ENCODE measurements around the gene ANXA6.

Gene ANXA6

GRCh38 chr5:151078490-151079262, 78.9 kb downstream of the ANXA6 start:
- no peak overlapping the region for H3K27ac ChIP-seq
- peaks cover 81% of the 10 kb centered on the region for H3K79me2 ChIP-seq (ENCODE audit: insufficient read depth, low read depth)
- H4K20me1 ChIP-seq (ENCODE audit: insufficient read depth) = no peaks in the 10 kb centered on the region
- H2AFZ ChIP-seq (ENCODE audit: low read depth) = no peak overlapping the region
- H3K36me3 ChIP-seq (ENCODE audit: insufficient read depth) = no peaks in the 10 kb centered on the region
- TF ChIP-seq CTCF (conservative IDR thresholded peaks at IDR 0.05; ENCODE audit: low read depth, low read length) = no peak
- peaks cover 30% of the 10 kb centered on the region for H3K4me1 ChIP-seq (ENCODE audit: low read depth, poor library complexity, severe bottlenecking)
- no peak overlapping the region for H3K4me2 ChIP-seq
- H3K27me3 ChIP-seq (ENCODE audit: insufficient read depth, low read depth) = no peaks in the 10 kb centered on the region
- H3K4me3 ChIP-seq (IDR thresholded peaks at IDR 0.05; ENCODE audit: insufficient read depth, low read depth, low read length) = no peak overlapping the region
- H3K9ac ChIP-seq = no peak overlapping the region

- Histone ChIP-seq H3K79me2 (ENCODE audit: insufficient read depth, low read depth) (peaks cover 89% of the 10 kb centered on the region), H2AFZ (ENCODE audit: low read depth) (no peak overlapping the region), H3K4me1 (ENCODE audit: low read depth, poor library complexity, severe bottlenecking) (peaks cover 25% of the 10 kb centered on the region), H3K4me3 (IDR thresholded peaks at IDR 0.05; ENCODE audit: insufficient read depth, low read depth, low read length) (no peak overlapping the region), H4K20me1 (ENCODE audit: insufficient read depth) (no peaks in the 10 kb centered on the region), H3K4me2 (no peak overlapping the region), H3K27me3 (ENCODE audit: insufficient read depth, low read depth) (no peaks in the 10 kb centered on the region), H3K27ac (no peak overlapping the region), H3K36me3 (ENCODE audit: insufficient read depth) (no peaks in the 10 kb centered on the region), H3K9ac (no peak overlapping the region)
- TF ChIP-seq CTCF (conservative IDR thresholded peaks at IDR 0.05; ENCODE audit: low read depth, low read length) = no peak
These were observed 79.6 kb downstream of the ANXA6 start for GRCh38 chr5:151077967-151078366.

GRCh38 chr5:151077419-151077818, 80.2 kb downstream of the ANXA6 start:
- Histone ChIP-seq H3K4me2 (no peak overlapping the region), H2AFZ (ENCODE audit: low read depth) (no peak overlapping the region), H3K79me2 (ENCODE audit: insufficient read depth, low read depth) (peaks cover 90% of the 10 kb centered on the region), H3K4me3 (IDR thresholded peaks at IDR 0.05; ENCODE audit: insufficient read depth, low read depth, low read length) (no peak overlapping the region), H3K27ac (no peak overlapping the region), H3K4me1 (ENCODE audit: low read depth, poor library complexity, severe bottlenecking) (peaks cover 23% of the 10 kb centered on the region), H3K9ac (no peak overlapping the region), H4K20me1 (ENCODE audit: insufficient read depth) (no peaks in the 10 kb centered on the region), H3K27me3 (ENCODE audit: insufficient read depth, low read depth) (no peaks in the 10 kb centered on the region), H3K36me3 (ENCODE audit: insufficient read depth) (no peaks in the 10 kb centered on the region)
- TF ChIP-seq CTCF (conservative IDR thresholded peaks at IDR 0.05; ENCODE audit: low read depth, low read length) = no peak

- Histone ChIP-seq H4K20me1 (ENCODE audit: insufficient read depth) (no peaks in the 10 kb centered on the region), H3K36me3 (ENCODE audit: insufficient read depth) (no peaks in the 10 kb centered on the region), H3K27me3 (ENCODE audit: insufficient read depth, low read depth) (no peaks in the 10 kb centered on the region), H3K4me1 (ENCODE audit: low read depth, poor library complexity, severe bottlenecking) (peaks cover 19% of the 10 kb centered on the region), H3K4me3 (IDR thresholded peaks at IDR 0.05; ENCODE audit: insufficient read depth, low read depth, low read length) (no peak overlapping the region), H3K4me2 (no peak overlapping the region), H3K27ac (no peak overlapping the region), H3K79me2 (ENCODE audit: insufficient read depth, low read depth) (peaks cover 89% of the 10 kb centered on the region), H3K9ac (no peak overlapping the region), H2AFZ (ENCODE audit: low read depth) (no peak overlapping the region)
- no peak for TF ChIP-seq CTCF (conservative IDR thresholded peaks at IDR 0.05; ENCODE audit: low read depth, low read length)
These were observed 81.0 kb downstream of the ANXA6 start for GRCh38 chr5:151076616-151077015.
